Type B pancreatic cell (in vitro differentiated cells): Measurements from ENCODE around the gene ARHGAP23. TPM values are rescaled to one million over a fixed set of nuclear protein-coding genes. Genes with fewer than 3 reads are reported as not detected.

Source experiments
- DNase-seq: peaks from one replicate; pipeline ENCODE4 v3.0.0; 2021; ENCODE audit warnings: mixed read lengths; ENCODE audit not compliant: unreplicated experiment; ENCODE audit errors: extremely low spot score
- H3K27ac Mint-ChIP-seq: 2 replicates; pipeline ENCODE4 v1.8.0; 2021; ENCODE audit warnings: mild to moderate bottlenecking, mixed read lengths
- H3K27me3 Mint-ChIP-seq: 2 replicates; pipeline ENCODE4 v1.8.0; 2021; ENCODE audit warnings: mixed read lengths
- H3K36me3 Mint-ChIP-seq: 2 replicates; pipeline ENCODE4 v1.8.0; 2021; ENCODE audit warnings: mixed read lengths
- H3K4me1 Mint-ChIP-seq: one replicate; pipeline ENCODE4 v1.8.0; 2021; ENCODE audit warnings: mixed read lengths; ENCODE audit not compliant: unreplicated experiment
- H3K4me3 Mint-ChIP-seq: 2 replicates; pipeline ENCODE4 v1.8.0; 2021; ENCODE audit warnings: mild to moderate bottlenecking, mixed read lengths
- H3K9me3 Mint-ChIP-seq: 2 replicates; pipeline ENCODE4 v1.8.0; 2021; ENCODE audit warnings: mixed read lengths
- total RNA-seq: library from RNA; stranded (reverse); gene quantifications from 2 replicates; pipeline ENCODE4 v1.2.1, GENCODE V29; 2021; ENCODE audit warnings: low replicate concordance
- TF ChIP-seq, protein P1 (sequence below): fragments of 200-600 bp; sonication (generic); conservative IDR thresholded peaks from 2 replicates; pipeline ENCODE4 v1.5.0; 2021; ENCODE audit warnings: antibody characterized with exemption, mild to moderate bottlenecking

ARHGAP23 gene
- total RNA-seq, 1 donor from 2014 or later, result 114 TPM

DNA sequence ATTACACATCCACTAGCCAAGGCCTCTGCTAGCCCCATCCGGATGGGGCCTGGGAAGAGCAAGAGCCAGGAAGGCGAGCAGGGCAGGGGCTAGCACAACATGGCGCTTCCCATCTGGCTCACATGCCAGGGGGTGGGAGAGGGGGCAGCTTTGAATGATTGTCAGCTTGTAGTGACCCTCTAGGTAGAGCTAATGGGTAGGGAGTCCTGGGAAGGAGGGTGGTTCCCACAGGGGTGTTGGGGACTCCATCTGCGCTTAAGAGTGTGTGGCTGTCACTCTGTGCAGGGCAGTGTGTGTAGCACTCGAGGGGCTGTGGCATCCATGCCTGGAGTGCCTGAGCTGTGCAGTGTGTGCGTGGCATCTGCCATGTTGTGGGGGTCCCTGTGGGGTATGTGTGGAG lies 24.5 kb downstream of the ARHGAP23 start:
- H3K36me3 Mint-ChIP-seq, result peaks cover 13% of the 10 kb centered on the region
- TF ChIP-seq, protein P1, sequence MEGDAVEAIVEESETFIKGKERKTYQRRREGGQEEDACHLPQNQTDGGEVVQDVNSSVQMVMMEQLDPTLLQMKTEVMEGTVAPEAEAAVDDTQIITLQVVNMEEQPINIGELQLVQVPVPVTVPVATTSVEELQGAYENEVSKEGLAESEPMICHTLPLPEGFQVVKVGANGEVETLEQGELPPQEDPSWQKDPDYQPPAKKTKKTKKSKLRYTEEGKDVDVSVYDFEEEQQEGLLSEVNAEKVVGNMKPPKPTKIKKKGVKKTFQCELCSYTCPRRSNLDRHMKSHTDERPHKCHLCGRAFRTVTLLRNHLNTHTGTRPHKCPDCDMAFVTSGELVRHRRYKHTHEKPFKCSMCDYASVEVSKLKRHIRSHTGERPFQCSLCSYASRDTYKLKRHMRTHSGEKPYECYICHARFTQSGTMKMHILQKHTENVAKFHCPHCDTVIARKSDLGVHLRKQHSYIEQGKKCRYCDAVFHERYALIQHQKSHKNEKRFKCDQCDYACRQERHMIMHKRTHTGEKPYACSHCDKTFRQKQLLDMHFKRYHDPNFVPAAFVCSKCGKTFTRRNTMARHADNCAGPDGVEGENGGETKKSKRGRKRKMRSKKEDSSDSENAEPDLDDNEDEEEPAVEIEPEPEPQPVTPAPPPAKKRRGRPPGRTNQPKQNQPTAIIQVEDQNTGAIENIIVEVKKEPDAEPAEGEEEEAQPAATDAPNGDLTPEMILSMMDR, result no peak
- H3K4me3 Mint-ChIP-seq, result peak overlapping the region; percentile 89
- peak overlapping the region; percentile 98 for H3K27ac Mint-ChIP-seq
- no peaks in the 10 kb centered on the region for H3K9me3 Mint-ChIP-seq
- H3K4me1 Mint-ChIP-seq, result peaks cover 59% of the 10 kb centered on the region
- peaks cover 37% of the 10 kb centered on the region for H3K27me3 Mint-ChIP-seq
- DNase-seq, result no peak

DNA sequence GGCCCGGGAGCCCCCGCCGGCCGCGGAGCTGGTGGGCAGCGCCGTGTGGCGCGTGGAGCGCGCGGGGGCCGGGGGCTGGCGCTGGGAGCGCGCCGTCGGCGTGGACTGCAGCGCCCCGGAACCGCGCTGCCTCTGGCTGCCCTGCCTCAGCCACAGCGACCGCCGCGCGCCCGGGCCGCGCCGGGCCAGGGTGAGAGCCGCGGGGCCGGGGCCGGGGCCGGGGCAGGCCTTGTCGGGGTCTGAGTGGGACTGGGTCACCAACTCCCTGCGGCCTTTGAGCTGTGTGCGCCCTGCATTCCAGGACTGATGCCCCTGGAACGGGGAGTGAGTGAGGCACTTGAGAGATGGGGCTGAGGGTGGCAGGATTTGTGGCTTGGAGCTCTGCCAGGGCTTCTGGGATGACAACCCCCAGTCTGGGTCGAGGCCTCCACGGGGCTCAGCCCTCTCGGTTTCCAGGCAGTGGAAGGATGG lies 25.7 kb downstream of the ARHGAP23 start:
- Mint-ChIP-seq H3K27ac (peak overlapping the region; percentile 95), H3K27me3 (peaks cover 37% of the 10 kb centered on the region), H3K9me3 (no peaks in the 10 kb centered on the region), H3K4me3 (peak overlapping the region; percentile 90), H3K36me3 (peaks cover 14% of the 10 kb centered on the region), H3K4me1 (peaks cover 62% of the 10 kb centered on the region)
- no peak for DNase-seq
- TF ChIP-seq, protein P1, result no peak

DNA sequence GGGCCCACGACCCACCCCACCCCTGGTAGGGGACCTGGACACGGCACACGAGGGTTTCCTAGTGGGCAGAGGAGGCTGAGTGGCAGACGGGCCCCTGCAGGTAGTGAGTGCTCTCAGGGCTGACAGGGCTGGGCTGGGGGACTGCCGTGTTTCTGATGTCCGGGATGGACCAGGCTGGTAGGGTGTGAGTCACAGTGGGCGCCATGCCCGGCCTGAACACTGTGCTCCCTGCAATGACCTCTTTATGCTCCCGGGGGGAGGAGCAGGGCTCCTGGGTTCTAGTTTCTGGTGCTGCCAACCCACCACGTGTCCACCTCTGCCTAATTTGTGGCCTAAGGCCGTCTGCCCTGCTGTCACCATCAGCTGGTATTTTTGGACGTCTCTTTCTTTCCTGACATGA lies 26.3 kb downstream of the ARHGAP23 start:
- DNase-seq, result no peak
- TF ChIP-seq, protein P1, result no peak
- Mint-ChIP-seq H3K27me3 (peaks cover 37% of the 10 kb centered on the region), H3K9me3 (no peaks in the 10 kb centered on the region), H3K4me1 (peaks cover 61% of the 10 kb centered on the region), H3K36me3 (peaks cover 14% of the 10 kb centered on the region), H3K27ac (peak overlapping the region; percentile 95), H3K4me3 (peak overlapping the region; percentile 90)

DNA sequence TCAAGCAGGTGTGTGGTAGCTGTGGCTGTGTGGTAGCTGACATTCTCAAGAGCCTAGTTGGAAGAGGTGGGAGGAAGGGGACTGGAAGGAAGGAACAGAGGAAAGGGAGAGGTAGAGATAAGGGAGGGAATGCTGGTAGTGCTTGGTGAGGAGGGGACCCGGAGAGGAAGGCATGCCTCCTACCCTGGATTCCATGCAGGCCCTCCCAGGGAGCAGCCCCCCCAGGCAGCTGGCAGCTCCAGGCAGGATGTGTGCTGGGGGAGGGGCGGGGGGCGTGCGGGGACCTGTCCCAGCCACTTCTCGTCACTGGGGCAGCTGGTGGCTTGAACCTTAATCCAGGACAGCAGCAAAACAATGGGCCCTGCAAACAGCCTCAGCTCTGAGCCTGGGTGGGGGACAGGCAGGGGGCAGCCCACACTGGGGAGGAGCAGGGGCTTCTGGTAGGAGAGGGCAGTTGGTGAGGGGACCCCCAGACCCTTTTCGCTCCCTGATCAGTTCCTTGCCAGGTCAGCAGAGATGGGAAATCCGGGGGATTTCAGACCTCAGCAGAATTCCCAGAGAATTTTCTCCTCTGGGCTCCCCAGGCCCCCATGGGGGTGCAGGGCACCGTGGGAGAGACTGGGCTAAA lies 27.1 kb downstream of the ARHGAP23 start:
- TF ChIP-seq, protein P1, result no peak
- no peak for DNase-seq
- Mint-ChIP-seq H3K27ac (peak overlapping the region; percentile 95), H3K36me3 (peaks cover 17% of the 10 kb centered on the region), H3K4me3 (peak overlapping the region; percentile 90), H3K4me1 (peaks cover 61% of the 10 kb centered on the region), H3K27me3 (peaks cover 41% of the 10 kb centered on the region), H3K9me3 (no peaks in the 10 kb centered on the region)

DNA sequence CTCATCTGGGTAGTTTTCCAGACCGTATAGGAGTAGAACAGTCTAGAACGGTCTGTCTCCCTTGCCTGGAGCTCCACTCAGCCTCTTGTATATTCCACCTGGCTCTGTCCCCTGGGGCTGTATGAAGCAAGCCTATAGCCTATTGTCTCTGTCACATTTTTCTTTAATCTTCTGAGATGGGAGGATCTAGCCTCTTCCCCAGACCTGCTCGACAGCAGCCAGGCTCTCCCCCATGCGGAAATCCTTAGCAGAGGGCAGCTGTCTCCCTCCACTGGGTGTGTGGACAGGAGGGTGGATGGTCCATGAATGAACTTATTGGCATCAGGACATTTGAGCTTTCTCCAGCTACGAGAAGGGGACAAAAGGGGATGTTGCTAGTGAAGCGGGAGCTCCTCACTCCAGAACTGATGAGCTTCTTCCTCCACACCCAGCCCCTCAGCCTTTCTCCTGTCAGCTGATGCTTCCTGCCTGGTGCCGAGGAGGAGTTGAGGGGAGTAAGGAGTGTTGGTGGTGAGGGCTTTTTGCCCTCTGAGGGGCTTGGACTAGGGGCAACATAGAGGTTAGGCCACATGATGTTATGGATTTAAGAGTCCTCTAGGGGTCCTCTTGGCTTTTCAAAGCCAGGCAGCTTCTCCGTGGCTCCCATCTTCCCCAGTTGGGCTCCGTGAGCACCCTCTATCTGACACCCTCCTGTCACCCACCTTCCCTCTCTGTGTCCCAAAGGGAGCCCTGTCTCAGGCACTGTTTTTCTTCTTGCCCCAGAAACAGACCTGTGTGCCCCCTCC lies 28.0 kb downstream of the ARHGAP23 start:
- DNase-seq, result no peak
- Mint-ChIP-seq H3K27me3 (peaks cover 37% of the 10 kb centered on the region), H3K9me3 (no peaks in the 10 kb centered on the region), H3K4me1 (peaks cover 58% of the 10 kb centered on the region), H3K27ac (peak overlapping the region; percentile 84), H3K4me3 (peak overlapping the region; percentile 84), H3K36me3 (peaks cover 13% of the 10 kb centered on the region)
- TF ChIP-seq, protein P1, result peak; percentile 58
